ENCODE results near the gene MS4A10.
A peak's percentile ranks its signal among the peaks of the same experiment; 100 is the strongest.

The MS4A10 gene

GRCh38 chr11:60791153-60791933 lies 6.2 kb downstream of the MS4A10 start:
- DNase-seq (ENCODE audit: insufficient read length): no peak
- no peak for FAIRE-seq
- no peak for TF ChIP-seq TAF1 (IDR thresholded peaks at IDR 0.05; ENCODE audit: borderline replicate concordance, low read depth, low read length)
- no peak for TF ChIP-seq POLR2A (IDR thresholded peaks at IDR 0.05; ENCODE audit: low read depth, low read length)
- no peak for TF ChIP-seq POLR2AphosphoS5 (IDR thresholded peaks at IDR 0.05; ENCODE audit: low read depth, low read length)

- TF ChIP-seq POLR2AphosphoS5 (IDR thresholded peaks at IDR 0.05; ENCODE audit: low read depth, low read length) (no peak), TAF1 (IDR thresholded peaks at IDR 0.05; ENCODE audit: borderline replicate concordance, low read depth, low read length) (no peak), POLR2A (IDR thresholded peaks at IDR 0.05; ENCODE audit: low read depth, low read length) (no peak)
- DNase-seq (ENCODE audit: insufficient read length) (no peak), FAIRE-seq (no peak)
Observed at GRCh38 chr11:60792521-60792920, 7.4 kb downstream of the MS4A10 start.

GRCh38 chr11:60795291-60795690 lies 10.2 kb downstream of the MS4A10 start:
- TF ChIP-seq POLR2AphosphoS5 (IDR thresholded peaks at IDR 0.05; ENCODE audit: low read depth, low read length): no peak
- no peak for TF ChIP-seq TAF1 (IDR thresholded peaks at IDR 0.05; ENCODE audit: borderline replicate concordance, low read depth, low read length)
- no peak for TF ChIP-seq POLR2A (IDR thresholded peaks at IDR 0.05; ENCODE audit: low read depth, low read length)
- FAIRE-seq: no peak
- no peak for DNase-seq (ENCODE audit: insufficient read length)

- FAIRE-seq (no peak), DNase-seq (ENCODE audit: insufficient read length) (no peak)
- no peak for TF ChIP-seq TAF1 (IDR thresholded peaks at IDR 0.05; ENCODE audit: borderline replicate concordance, low read depth, low read length)
- no peak for TF ChIP-seq POLR2AphosphoS5 (IDR thresholded peaks at IDR 0.05; ENCODE audit: low read depth, low read length)
- no peak for TF ChIP-seq POLR2A (IDR thresholded peaks at IDR 0.05; ENCODE audit: low read depth, low read length)
Observed at GRCh38 chr11:60797846-60798630, 12.9 kb downstream of the MS4A10 start.

GRCh38 chr11:60798631-60799030 lies 13.5 kb downstream of the MS4A10 start:
- TF ChIP-seq POLR2A (IDR thresholded peaks at IDR 0.05; ENCODE audit: low read depth, low read length) (no peak), TAF1 (IDR thresholded peaks at IDR 0.05; ENCODE audit: borderline replicate concordance, low read depth, low read length) (no peak), POLR2AphosphoS5 (IDR thresholded peaks at IDR 0.05; ENCODE audit: low read depth, low read length) (no peak)
- FAIRE-seq: no peak
- DNase-seq (ENCODE audit: insufficient read length): no peak

- FAIRE-seq (no peak), DNase-seq (ENCODE audit: insufficient read length) (no peak)
- TF ChIP-seq POLR2A (IDR thresholded peaks at IDR 0.05; ENCODE audit: low read depth, low read length): no peak
- no peak for TF ChIP-seq POLR2AphosphoS5 (IDR thresholded peaks at IDR 0.05; ENCODE audit: low read depth, low read length)
- no peak for TF ChIP-seq TAF1 (IDR thresholded peaks at IDR 0.05; ENCODE audit: borderline replicate concordance, low read depth, low read length)
Observed at GRCh38 chr11:60801194-60801593, 16.1 kb downstream of the MS4A10 start.

- TF ChIP-seq POLR2AphosphoS5 (IDR thresholded peaks at IDR 0.05; ENCODE audit: low read depth, low read length) (no peak), POLR2A (IDR thresholded peaks at IDR 0.05; ENCODE audit: low read depth, low read length) (no peak), TAF1 (IDR thresholded peaks at IDR 0.05; ENCODE audit: borderline replicate concordance, low read depth, low read length) (no peak)
- no peak for DNase-seq (ENCODE audit: insufficient read length)
- no peak for FAIRE-seq
Observed at GRCh38 chr11:60803273-60803936, 18.3 kb downstream of the MS4A10 start.

GRCh38 chr11:60809249-60809648 lies 24.1 kb downstream of the MS4A10 start:
- TF ChIP-seq TAF1 (IDR thresholded peaks at IDR 0.05; ENCODE audit: borderline replicate concordance, low read depth, low read length) (no peak), POLR2AphosphoS5 (IDR thresholded peaks at IDR 0.05; ENCODE audit: low read depth, low read length) (no peak), POLR2A (IDR thresholded peaks at IDR 0.05; ENCODE audit: low read depth, low read length) (no peak)
- FAIRE-seq: no peak
- no peak for DNase-seq (ENCODE audit: insufficient read length)

GRCh38 chr11:60809691-60810090 lies 24.6 kb downstream of the MS4A10 start:
- TF ChIP-seq POLR2AphosphoS5 (IDR thresholded peaks at IDR 0.05; ENCODE audit: low read depth, low read length) (no peak), TAF1 (IDR thresholded peaks at IDR 0.05; ENCODE audit: borderline replicate concordance, low read depth, low read length) (no peak)
- DNase-seq (ENCODE audit: insufficient read length): no peak

GRCh38 chr11:60810151-60810550 lies 25.0 kb downstream of the MS4A10 start:
- FAIRE-seq (no peak), DNase-seq (ENCODE audit: insufficient read length) (no peak)
- TF ChIP-seq TAF1 (IDR thresholded peaks at IDR 0.05; ENCODE audit: borderline replicate concordance, low read depth, low read length): no peak
- TF ChIP-seq POLR2A (IDR thresholded peaks at IDR 0.05; ENCODE audit: low read depth, low read length): no peak
- no peak for TF ChIP-seq POLR2AphosphoS5 (IDR thresholded peaks at IDR 0.05; ENCODE audit: low read depth, low read length)

More at GRCh38 chr11:60809691-60810090, 24.6 kb downstream of the MS4A10 start:
- no peak for FAIRE-seq

- DNase-seq (ENCODE audit: insufficient read length) (no peak), FAIRE-seq (peak; percentile 42)
- TF ChIP-seq POLR2AphosphoS5 (IDR thresholded peaks at IDR 0.05; ENCODE audit: low read depth, low read length) (no peak), POLR2A (IDR thresholded peaks at IDR 0.05; ENCODE audit: low read depth, low read length) (no peak), TAF1 (IDR thresholded peaks at IDR 0.05; ENCODE audit: borderline replicate concordance, low read depth, low read length) (no peak)
Observed at GRCh38 chr11:60810569-60810968, 25.4 kb downstream of the MS4A10 start.
